Measurements from ENCODE around the gene RIMS3.

The RIMS3 gene

DNA sequence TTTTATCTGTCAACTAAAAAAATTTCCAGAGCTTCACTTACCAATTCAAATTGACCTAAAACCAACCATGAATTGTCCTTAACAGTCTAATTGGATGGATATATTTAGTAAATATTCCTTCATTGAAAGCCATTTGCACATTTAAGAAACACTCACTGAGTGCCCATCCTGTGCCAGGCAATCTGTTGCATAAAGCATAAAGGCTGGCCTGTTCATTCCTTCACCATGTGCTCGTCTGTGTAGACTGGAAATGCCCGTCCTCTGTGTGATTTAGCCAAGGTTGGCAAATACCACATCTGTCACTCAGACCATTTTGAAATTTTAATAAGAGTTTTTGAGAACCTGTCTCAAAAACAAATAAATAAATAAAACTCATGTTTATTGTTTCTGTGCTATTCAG is 76.9 kb downstream of the RIMS3 start:
- H4K20me1 ChIP-seq (ENCODE audit: insufficient read depth, low read length): no peaks in the 10 kb centered on the region
- H3K4me1 ChIP-seq (ENCODE audit: insufficient read depth, low read length, severe bottlenecking): no peaks in the 10 kb centered on the region
- H3K9me3 ChIP-seq (ENCODE audit: low read length): peaks cover 6% of the 10 kb centered on the region; the same call in 1 of the 2 replicates
- no peak overlapping the region for H3K9ac ChIP-seq (ENCODE audit: low read length)
- TF ChIP-seq EZH2 (IDR thresholded peaks at IDR 0.05; ENCODE audit: borderline replicate concordance, low read length): no peak
- TF ChIP-seq, protein P1, sequence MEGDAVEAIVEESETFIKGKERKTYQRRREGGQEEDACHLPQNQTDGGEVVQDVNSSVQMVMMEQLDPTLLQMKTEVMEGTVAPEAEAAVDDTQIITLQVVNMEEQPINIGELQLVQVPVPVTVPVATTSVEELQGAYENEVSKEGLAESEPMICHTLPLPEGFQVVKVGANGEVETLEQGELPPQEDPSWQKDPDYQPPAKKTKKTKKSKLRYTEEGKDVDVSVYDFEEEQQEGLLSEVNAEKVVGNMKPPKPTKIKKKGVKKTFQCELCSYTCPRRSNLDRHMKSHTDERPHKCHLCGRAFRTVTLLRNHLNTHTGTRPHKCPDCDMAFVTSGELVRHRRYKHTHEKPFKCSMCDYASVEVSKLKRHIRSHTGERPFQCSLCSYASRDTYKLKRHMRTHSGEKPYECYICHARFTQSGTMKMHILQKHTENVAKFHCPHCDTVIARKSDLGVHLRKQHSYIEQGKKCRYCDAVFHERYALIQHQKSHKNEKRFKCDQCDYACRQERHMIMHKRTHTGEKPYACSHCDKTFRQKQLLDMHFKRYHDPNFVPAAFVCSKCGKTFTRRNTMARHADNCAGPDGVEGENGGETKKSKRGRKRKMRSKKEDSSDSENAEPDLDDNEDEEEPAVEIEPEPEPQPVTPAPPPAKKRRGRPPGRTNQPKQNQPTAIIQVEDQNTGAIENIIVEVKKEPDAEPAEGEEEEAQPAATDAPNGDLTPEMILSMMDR (IDR thresholded peaks at IDR 0.05; ENCODE audit: low read length): no peak
- H3K27ac ChIP-seq (ENCODE audit: low read depth, low read length, poor library complexity, severe bottlenecking): no peak overlapping the region
- no peaks in the 10 kb centered on the region for H3K9me2 ChIP-seq (ENCODE audit: low read depth, low read length)
- no peak overlapping the region for H3K4me2 ChIP-seq (ENCODE audit: low read length)
- no peaks in the 10 kb centered on the region for H3K79me2 ChIP-seq (ENCODE audit: insufficient read depth, low read length)
- H3F3A ChIP-seq (ENCODE audit: insufficient read depth, low read length): no peaks in the 10 kb centered on the region
- H3K36me3 ChIP-seq (ENCODE audit: insufficient read depth, low read length): no peaks in the 10 kb centered on the region
- H3K4me3 ChIP-seq (ENCODE audit: low read depth, low read length, poor library complexity, severe bottlenecking): no peak overlapping the region
- no peak overlapping the region for H2AFZ ChIP-seq (ENCODE audit: low read length)
- no peaks in the 10 kb centered on the region for H3K27me3 ChIP-seq (ENCODE audit: insufficient read depth, low read length)

- no peak overlapping the region for H3K4me3 ChIP-seq (ENCODE audit: low read depth, low read length, poor library complexity, severe bottlenecking)
Observed at GRCh38 chr1:40583980-40584379, 81.5 kb downstream of the RIMS3 start.

DNA sequence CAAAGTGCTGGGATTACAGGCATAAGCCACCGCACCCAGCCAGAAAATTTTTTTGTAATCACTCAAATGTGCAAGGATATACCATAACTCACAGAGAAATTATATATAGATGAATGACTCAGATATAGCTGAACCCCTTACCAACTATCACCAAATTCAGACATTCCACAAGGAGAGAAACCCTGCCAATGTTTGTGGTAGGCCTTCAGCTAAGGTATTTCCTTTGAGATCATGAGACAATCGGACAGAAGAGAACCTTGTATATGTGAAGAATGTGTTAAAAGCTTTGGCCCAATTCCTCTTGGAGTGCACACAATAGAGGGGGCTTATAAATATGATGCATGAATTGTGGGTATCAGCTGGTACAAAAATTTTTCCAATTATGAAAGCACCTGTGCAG is 83.4 kb downstream of the RIMS3 start:
- TF ChIP-seq EZH2 (IDR thresholded peaks at IDR 0.05; ENCODE audit: borderline replicate concordance, low read length): no peak
- TF ChIP-seq, protein P1 (IDR thresholded peaks at IDR 0.05; ENCODE audit: low read length): no peak
- Histone ChIP-seq H3F3A (ENCODE audit: insufficient read depth, low read length) (no peaks in the 10 kb centered on the region), H3K9me2 (ENCODE audit: low read depth, low read length) (no peaks in the 10 kb centered on the region), H3K9ac (ENCODE audit: low read length) (no peak overlapping the region), H3K4me2 (ENCODE audit: low read length) (no peak overlapping the region), H3K27ac (ENCODE audit: low read depth, low read length, poor library complexity, severe bottlenecking) (no peak overlapping the region), H3K27me3 (ENCODE audit: insufficient read depth, low read length) (no peaks in the 10 kb centered on the region), H3K9me3 (ENCODE audit: low read length) (no peaks in the 10 kb centered on the region), H2AFZ (ENCODE audit: low read length) (no peak overlapping the region), H4K20me1 (ENCODE audit: insufficient read depth, low read length) (no peaks in the 10 kb centered on the region), H3K4me1 (ENCODE audit: insufficient read depth, low read length, severe bottlenecking) (no peaks in the 10 kb centered on the region), H3K79me2 (ENCODE audit: insufficient read depth, low read length) (no peaks in the 10 kb centered on the region), H3K36me3 (ENCODE audit: insufficient read depth, low read length) (no peaks in the 10 kb centered on the region), H3K4me3 (ENCODE audit: low read depth, low read length, poor library complexity, severe bottlenecking) (no peak overlapping the region)

More at GRCh38 chr1:40583980-40584379, 81.5 kb downstream of the RIMS3 start:
- Histone ChIP-seq H3K4me2 (ENCODE audit: low read length) (no peak overlapping the region), H3K9me3 (ENCODE audit: low read length) (no peaks in the 10 kb centered on the region), H3F3A (ENCODE audit: insufficient read depth, low read length) (no peaks in the 10 kb centered on the region), H3K36me3 (ENCODE audit: insufficient read depth, low read length) (no peaks in the 10 kb centered on the region), H3K9me2 (ENCODE audit: low read depth, low read length) (no peaks in the 10 kb centered on the region), H4K20me1 (ENCODE audit: insufficient read depth, low read length) (no peaks in the 10 kb centered on the region), H3K9ac (ENCODE audit: low read length) (no peak overlapping the region), H3K79me2 (ENCODE audit: insufficient read depth, low read length) (no peaks in the 10 kb centered on the region), H3K27ac (ENCODE audit: low read depth, low read length, poor library complexity, severe bottlenecking) (no peak overlapping the region), H2AFZ (ENCODE audit: low read length) (no peak overlapping the region), H3K4me1 (ENCODE audit: insufficient read depth, low read length, severe bottlenecking) (no peaks in the 10 kb centered on the region), H3K27me3 (ENCODE audit: insufficient read depth, low read length) (no peaks in the 10 kb centered on the region)
- no peak for TF ChIP-seq EZH2 (IDR thresholded peaks at IDR 0.05; ENCODE audit: borderline replicate concordance, low read length)
- TF ChIP-seq, protein P1 (IDR thresholded peaks at IDR 0.05; ENCODE audit: low read length): no peak
